ENCODE measurements around the gene INCA1.

INCA1 gene

GRCh38 chr17:5019475-5019956, 22.2 kb upstream of the INCA1 start:
- no peak for DNase-seq (ENCODE audit: low read depth)
- no peak overlapping the region for H3K4me3 ChIP-seq (ENCODE audit: low read depth, low read length)

GRCh38 chr17:5014357-5014756, 17.0 kb upstream of the INCA1 start:
- no peak for DNase-seq (ENCODE audit: low read depth)
- no peak overlapping the region for H3K4me3 ChIP-seq (ENCODE audit: low read depth, low read length)

- DNase-seq (ENCODE audit: low read depth): no peak
- no peak overlapping the region for H3K4me3 ChIP-seq (ENCODE audit: low read depth, low read length)
Observed at GRCh38 chr17:5011928-5012327, 14.6 kb upstream of the INCA1 start.

GRCh38 chr17:5003214-5003867, 6.0 kb upstream of the INCA1 start:
- DNase-seq (ENCODE audit: low read depth): no peak
- H3K4me3 ChIP-seq (ENCODE audit: low read depth, low read length): no peak overlapping the region

- DNase-seq (ENCODE audit: low read depth): no peak
- no peak overlapping the region for H3K4me3 ChIP-seq (ENCODE audit: low read depth, low read length)
Observed at GRCh38 chr17:5002121-5002788, 4.9 kb upstream of the INCA1 start.

- no peak for DNase-seq (ENCODE audit: low read depth)
- H3K4me3 ChIP-seq (ENCODE audit: low read depth, low read length): no peak overlapping the region
Observed at GRCh38 chr17:5000237-5000639, 2.9 kb upstream of the INCA1 start.

- DNase-seq (ENCODE audit: low read depth): no peak
- peak overlapping the region; percentile 90 for H3K4me3 ChIP-seq (ENCODE audit: low read depth, low read length)
Observed at GRCh38 chr17:4999430-5000093, 2.2 kb upstream of the INCA1 start.

- no peak for DNase-seq (ENCODE audit: low read depth)
Observed at GRCh38 chr17:4998732-4999429, 1.6 kb upstream of the INCA1 start.

GRCh38 chr17:4998027-4998731, 857 bp upstream of the INCA1 start:
- H3K4me3 ChIP-seq (ENCODE audit: low read depth, low read length): peak overlapping the region; percentile 90
- no peak for DNase-seq (ENCODE audit: low read depth)

More at GRCh38 chr17:4998732-4999429, 1.6 kb upstream of the INCA1 start:
- H3K4me3 ChIP-seq (ENCODE audit: low read depth, low read length): peak overlapping the region; percentile 90

- no peak for DNase-seq (ENCODE audit: low read depth)
Observed at GRCh38 chr17:4994081-4994595, 3.2 kb downstream of the INCA1 start.

GRCh38 chr17:4987767-4988567, 9.4 kb downstream of the INCA1 start:
- DNase-seq (ENCODE audit: low read depth): no peak
- peak overlapping the region; percentile 86 for H3K4me3 ChIP-seq (ENCODE audit: low read depth, low read length)

More at GRCh38 chr17:4994081-4994595, 3.2 kb downstream of the INCA1 start:
- no peak overlapping the region for H3K4me3 ChIP-seq (ENCODE audit: low read depth, low read length)

- H3K4me3 ChIP-seq (ENCODE audit: low read depth, low read length): peak within 1 kb of the TSS; percentile 86
- DNase-seq (ENCODE audit: low read depth): no peak
Observed at GRCh38 chr17:4986951-4987766, 10.2 kb downstream of the INCA1 start, which contains the start of gene CAMTA2. Gene CAMTA2 (minus strand): TSS chr17:4987675. CDS start chr17:4986222, 1,453 bp downstream.

- peak overlapping the region; percentile 86 for H3K4me3 ChIP-seq (ENCODE audit: low read depth, low read length)
- DNase-seq (ENCODE audit: low read depth): no peak
Observed at GRCh38 chr17:4986403-4986802, 10.9 kb downstream of the INCA1 start.

GRCh38 chr17:4982305-4982704, 15.0 kb downstream of the INCA1 start:
- H3K4me3 ChIP-seq (ENCODE audit: low read depth, low read length): no peak overlapping the region
- no peak for DNase-seq (ENCODE audit: low read depth)

GRCh38 chr17:4980644-4981216, 16.6 kb downstream of the INCA1 start:
- no peak overlapping the region for H3K4me3 ChIP-seq (ENCODE audit: low read depth, low read length)
- no peak for DNase-seq (ENCODE audit: low read depth)

GRCh38 chr17:4978726-4979125, 18.6 kb downstream of the INCA1 start:
- DNase-seq (ENCODE audit: low read depth): no peak
- no peak overlapping the region for H3K4me3 ChIP-seq (ENCODE audit: low read depth, low read length)

GRCh38 chr17:4974115-4974670, 23.1 kb downstream of the INCA1 start:
- H3K4me3 ChIP-seq (ENCODE audit: low read depth, low read length): no peak overlapping the region
- no peak for DNase-seq (ENCODE audit: low read depth)
